ENCODE results near the gene ZMYM2.

The ZMYM2 gene

DNA sequence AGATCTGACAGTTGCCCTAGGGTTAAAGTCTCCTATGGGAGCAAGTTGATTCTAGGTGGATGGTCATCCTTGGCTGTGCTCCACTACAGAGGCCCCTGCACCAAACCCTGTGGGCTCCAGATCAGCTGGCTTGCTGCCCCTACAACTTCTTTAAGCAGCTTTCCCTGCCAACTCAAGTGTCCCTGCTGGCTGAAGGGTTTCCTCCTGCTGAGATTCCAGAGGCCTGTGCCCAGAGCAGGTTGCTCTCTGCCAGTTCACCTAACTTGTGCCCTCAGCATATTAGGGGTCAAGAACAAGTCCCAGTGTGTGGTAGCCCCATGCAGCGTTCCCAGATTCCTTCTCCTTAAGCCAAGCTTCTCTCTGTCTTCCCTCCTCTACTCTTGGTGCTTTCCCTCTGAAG, 85.6 kb downstream of the ZMYM2 start:
- no peak overlapping the region for H3K4me3 Mint-ChIP-seq
- no peaks in the 10 kb centered on the region for H3K27me3 Mint-ChIP-seq
- no peaks in the 10 kb centered on the region for H3K9me3 Mint-ChIP-seq
- peaks cover 17% of the 10 kb centered on the region for H3K4me1 Mint-ChIP-seq (ENCODE audit: low read depth)
- intact Hi-C loops (cut with micrococcal nuclease), result no loop called here
- H3K36me3 Mint-ChIP-seq (ENCODE audit: low read depth), result peaks cover 72% of the 10 kb centered on the region
- no peak overlapping the region for H3K27ac Mint-ChIP-seq

DNA sequence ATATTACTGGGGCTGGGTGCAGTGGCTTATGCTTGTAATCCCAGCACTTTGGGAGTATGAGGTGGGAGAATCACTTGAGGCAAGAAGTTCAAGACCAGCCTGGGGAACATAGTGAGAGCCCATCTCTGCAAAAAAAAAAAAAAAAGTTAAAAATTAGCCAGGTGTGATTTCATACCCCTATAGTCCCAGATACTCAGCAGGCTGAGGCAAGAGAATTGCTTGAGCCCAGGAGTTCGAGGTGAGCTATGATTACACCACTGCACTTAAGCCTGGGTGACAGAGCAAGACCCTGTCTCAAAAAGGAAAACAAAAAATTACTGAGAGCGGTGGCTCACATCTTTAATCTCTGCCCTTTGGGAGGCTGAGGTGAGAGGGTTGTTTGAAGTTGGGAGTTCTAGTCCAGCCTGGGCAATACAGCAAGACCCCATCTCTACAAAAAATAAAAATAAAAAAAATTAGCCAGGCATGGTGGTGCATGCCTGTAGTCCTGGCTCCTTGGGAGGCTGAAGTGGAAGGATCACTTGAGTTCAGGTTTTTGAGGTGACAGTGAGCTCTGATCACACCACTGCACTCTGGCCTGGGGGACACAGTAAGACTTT, 87.5 kb downstream of the ZMYM2 start:
- intact Hi-C loops (cut with micrococcal nuclease), result no loop called here
- H3K9me3 Mint-ChIP-seq, result no peaks in the 10 kb centered on the region

GRCh38 chr13:20049558-20050473, 91.3 kb downstream of the ZMYM2 start:
- Mint-ChIP-seq H3K9me3 (no peaks in the 10 kb centered on the region), H3K4me3 (no peak overlapping the region), H3K27ac (peak overlapping the region; percentile 63), H3K4me1 (ENCODE audit: low read depth) (peaks cover 13% of the 10 kb centered on the region), H3K27me3 (no peaks in the 10 kb centered on the region), H3K36me3 (ENCODE audit: low read depth) (peaks cover 49% of the 10 kb centered on the region)
- intact Hi-C loops (cut with micrococcal nuclease), result no loop called here

More for the DNA sequence above, 87.5 kb downstream of the ZMYM2 start:
- H3K4me3 Mint-ChIP-seq, result no peak overlapping the region
- H3K27me3 Mint-ChIP-seq, result no peaks in the 10 kb centered on the region
- H3K4me1 Mint-ChIP-seq (ENCODE audit: low read depth), result peaks cover 13% of the 10 kb centered on the region
- no peak overlapping the region for H3K27ac Mint-ChIP-seq
- H3K36me3 Mint-ChIP-seq (ENCODE audit: low read depth), result peaks cover 53% of the 10 kb centered on the region

- no peak overlapping the region for H3K4me3 Mint-ChIP-seq
- H3K36me3 Mint-ChIP-seq (ENCODE audit: low read depth), result peaks cover 57% of the 10 kb centered on the region
- no peaks in the 10 kb centered on the region for H3K27me3 Mint-ChIP-seq
- intact Hi-C loops (cut with micrococcal nuclease), result no loop called here
- H3K9me3 Mint-ChIP-seq, result no peaks in the 10 kb centered on the region
- H3K27ac Mint-ChIP-seq, result no peak overlapping the region
- H3K4me1 Mint-ChIP-seq (ENCODE audit: low read depth), result peaks cover 13% of the 10 kb centered on the region
These were observed 92.8 kb downstream of the ZMYM2 start for GRCh38 chr13:20051366-20051765.

DNA sequence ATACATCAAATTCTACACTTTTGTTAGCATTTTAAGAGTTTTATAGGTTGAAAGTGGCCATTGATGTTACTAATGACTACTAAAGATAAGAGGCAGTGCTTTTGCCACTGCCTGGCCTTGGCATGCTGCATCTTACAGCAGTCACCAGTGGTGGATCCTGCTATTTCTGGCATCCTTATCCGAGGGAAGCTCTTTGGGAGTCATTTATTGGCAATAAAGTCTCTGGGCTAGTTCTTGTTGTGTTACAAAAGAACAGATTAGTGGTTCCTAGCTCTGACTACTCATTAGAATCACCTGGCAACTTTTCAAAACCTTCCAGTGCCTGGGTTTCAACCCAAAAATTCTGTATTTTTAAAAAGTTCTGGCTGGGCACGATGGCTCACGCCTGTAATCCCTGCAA, 94.5 kb downstream of the ZMYM2 start:
- H3K4me3 Mint-ChIP-seq, result no peak overlapping the region
- H3K27me3 Mint-ChIP-seq, result no peaks in the 10 kb centered on the region
- H3K36me3 Mint-ChIP-seq (ENCODE audit: low read depth), result peaks cover 69% of the 10 kb centered on the region
- H3K27ac Mint-ChIP-seq, result no peak overlapping the region
- intact Hi-C loops (cut with micrococcal nuclease), result no loop called here
- peaks cover 13% of the 10 kb centered on the region for H3K4me1 Mint-ChIP-seq (ENCODE audit: low read depth)
- H3K9me3 Mint-ChIP-seq, result no peaks in the 10 kb centered on the region

DNA sequence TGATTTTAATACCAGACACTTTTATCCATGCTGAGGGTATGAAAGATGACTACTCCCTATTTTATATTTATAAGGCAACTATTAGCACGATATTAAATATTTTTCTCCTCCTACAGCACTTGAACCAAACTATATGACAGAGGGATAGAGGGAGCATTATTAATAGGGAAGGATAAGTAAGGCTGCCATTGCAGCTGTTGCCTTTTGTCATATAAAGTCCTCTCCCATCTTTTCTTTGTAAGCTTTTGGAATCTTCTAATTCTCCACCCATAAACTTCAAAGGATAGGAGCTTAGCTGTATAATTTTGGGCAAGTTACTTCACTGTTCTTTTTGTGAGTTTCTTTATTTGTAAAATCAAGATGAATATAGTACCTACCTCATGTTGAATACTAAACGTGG, 95.4 kb downstream of the ZMYM2 start:
- H3K4me1 Mint-ChIP-seq (ENCODE audit: low read depth), result peaks cover 7% of the 10 kb centered on the region
- no peaks in the 10 kb centered on the region for H3K27me3 Mint-ChIP-seq
- no peak overlapping the region for H3K27ac Mint-ChIP-seq
- intact Hi-C loops (cut with micrococcal nuclease), result no loop called here
- no peaks in the 10 kb centered on the region for H3K9me3 Mint-ChIP-seq
- peaks cover 73% of the 10 kb centered on the region for H3K36me3 Mint-ChIP-seq (ENCODE audit: low read depth)
- H3K4me3 Mint-ChIP-seq, result no peak overlapping the region

DNA sequence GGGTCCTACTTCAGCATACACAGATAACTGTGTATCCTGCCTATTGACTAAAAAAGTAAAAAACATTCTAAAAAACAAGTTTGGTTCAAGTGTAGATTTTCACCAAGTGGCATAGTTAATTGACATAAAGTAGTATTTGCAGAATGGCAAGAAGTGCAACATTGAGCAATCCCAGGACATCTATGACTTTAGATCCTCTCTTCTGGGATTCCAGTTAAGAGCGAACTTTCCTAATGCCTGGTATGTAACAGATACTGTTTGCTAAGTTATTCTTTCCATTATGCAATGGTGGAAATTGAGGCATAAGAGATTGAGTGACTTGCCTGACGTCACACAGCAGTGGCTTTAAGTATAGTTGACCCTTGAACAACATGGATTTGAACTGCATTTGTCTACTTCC, 96.1 kb downstream of the ZMYM2 start:
- Mint-ChIP-seq H3K4me3 (no peak overlapping the region), H3K36me3 (ENCODE audit: low read depth) (peaks cover 78% of the 10 kb centered on the region), H3K27me3 (no peaks in the 10 kb centered on the region), H3K27ac (no peak overlapping the region), H3K4me1 (ENCODE audit: low read depth) (peaks cover 2% of the 10 kb centered on the region), H3K9me3 (no peaks in the 10 kb centered on the region)
- intact Hi-C loops (cut with micrococcal nuclease), result no loop called here

- H3K27ac Mint-ChIP-seq, result no peak overlapping the region
- no peaks in the 10 kb centered on the region for H3K4me1 Mint-ChIP-seq (ENCODE audit: low read depth)
- H3K9me3 Mint-ChIP-seq, result no peaks in the 10 kb centered on the region
- H3K36me3 Mint-ChIP-seq (ENCODE audit: low read depth), result peaks cover 91% of the 10 kb centered on the region
- intact Hi-C loops (cut with micrococcal nuclease), result no loop called here
- no peak overlapping the region for H3K4me3 Mint-ChIP-seq
- no peaks in the 10 kb centered on the region for H3K27me3 Mint-ChIP-seq
These were observed 98.7 kb downstream of the ZMYM2 start for GRCh38 chr13:20057214-20057613.

GRCh38 chr13:20057963-20058362, 99.4 kb downstream of the ZMYM2 start:
- Mint-ChIP-seq H3K27me3 (no peaks in the 10 kb centered on the region), H3K4me1 (ENCODE audit: low read depth) (no peaks in the 10 kb centered on the region), H3K36me3 (ENCODE audit: low read depth) (peaks cover 89% of the 10 kb centered on the region), H3K9me3 (no peaks in the 10 kb centered on the region), H3K4me3 (no peak overlapping the region), H3K27ac (no peak overlapping the region)
- intact Hi-C loops (cut with micrococcal nuclease), result loop anchor here (2.0 kb wide), 1 partner anchor 105 kb away; no protein-coding TSS in a partner anchor

DNA sequence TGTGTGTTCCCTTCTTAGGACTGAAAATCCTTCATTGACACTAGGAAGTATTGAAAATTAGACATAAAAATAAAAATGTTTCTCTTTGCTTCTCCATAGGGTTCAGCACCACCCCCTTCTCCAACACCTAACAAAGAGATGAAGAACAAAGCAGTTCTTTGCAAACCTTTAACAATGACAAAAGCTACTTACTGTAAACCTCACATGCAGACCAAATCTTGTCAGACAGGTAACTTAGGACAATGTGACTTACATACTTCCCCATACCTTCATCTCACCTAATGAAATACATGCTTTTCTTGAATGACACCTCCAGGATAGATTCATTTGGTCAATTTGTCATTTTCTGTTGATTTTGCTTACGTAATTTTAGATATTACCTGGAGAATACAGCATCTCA, 99.9 kb downstream of the ZMYM2 start:
- no peaks in the 10 kb centered on the region for H3K9me3 Mint-ChIP-seq
- no peaks in the 10 kb centered on the region for H3K4me1 Mint-ChIP-seq (ENCODE audit: low read depth)
- no peaks in the 10 kb centered on the region for H3K27me3 Mint-ChIP-seq
- no peak overlapping the region for H3K27ac Mint-ChIP-seq
- intact Hi-C loops (cut with micrococcal nuclease), result loop anchor here (2.0 kb wide), 1 partner anchor 104 kb away; no protein-coding TSS in a partner anchor
- H3K4me3 Mint-ChIP-seq, result no peak overlapping the region
- peaks cover 89% of the 10 kb centered on the region for H3K36me3 Mint-ChIP-seq (ENCODE audit: low read depth)

GRCh38 chr13:20064128-20064527, 105.6 kb downstream of the ZMYM2 start:
- Mint-ChIP-seq H3K27me3 (no peaks in the 10 kb centered on the region), H3K4me3 (no peak overlapping the region), H3K27ac (no peak overlapping the region), H3K36me3 (ENCODE audit: low read depth) (peaks cover 73% of the 10 kb centered on the region), H3K9me3 (no peaks in the 10 kb centered on the region), H3K4me1 (ENCODE audit: low read depth) (peaks cover 3% of the 10 kb centered on the region)
- intact Hi-C loops (cut with micrococcal nuclease), result no loop called here

GRCh38 chr13:20065516-20065915, 107.0 kb downstream of the ZMYM2 start:
- H3K27ac Mint-ChIP-seq, result no peak overlapping the region
- H3K4me1 Mint-ChIP-seq (ENCODE audit: low read depth), result peaks cover 11% of the 10 kb centered on the region
- H3K9me3 Mint-ChIP-seq, result no peaks in the 10 kb centered on the region
- no peaks in the 10 kb centered on the region for H3K27me3 Mint-ChIP-seq
- intact Hi-C loops (cut with micrococcal nuclease), result no loop called here
- no peak overlapping the region for H3K4me3 Mint-ChIP-seq
- H3K36me3 Mint-ChIP-seq (ENCODE audit: low read depth), result peaks cover 69% of the 10 kb centered on the region

GRCh38 chr13:20069956-20070355, 111.4 kb downstream of the ZMYM2 start:
- Mint-ChIP-seq H3K27ac (peak overlapping the region; percentile 84), H3K4me1 (ENCODE audit: low read depth) (peaks cover 48% of the 10 kb centered on the region), H3K36me3 (ENCODE audit: low read depth) (peaks cover 75% of the 10 kb centered on the region), H3K9me3 (no peaks in the 10 kb centered on the region), H3K4me3 (no peak overlapping the region), H3K27me3 (no peaks in the 10 kb centered on the region)
- intact Hi-C loops (cut with micrococcal nuclease), result no loop called here

DNA sequence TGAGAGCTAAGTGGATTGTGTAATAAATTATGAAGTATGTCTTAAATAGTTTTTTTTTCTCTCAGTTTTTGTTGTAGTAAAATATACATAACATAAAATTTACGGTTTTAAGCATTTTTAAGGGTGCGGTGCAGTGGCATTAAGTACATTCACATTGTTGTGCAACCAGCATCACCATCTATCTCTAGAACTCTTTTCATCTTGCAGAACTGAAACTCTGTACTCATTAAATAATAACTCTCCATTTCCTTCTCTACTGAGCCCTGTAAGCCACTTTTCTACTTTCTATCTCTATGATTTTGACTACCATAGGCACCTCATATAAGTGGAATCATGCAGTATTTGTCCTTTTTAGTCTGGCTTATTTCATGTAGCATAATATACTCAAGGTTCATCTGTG, 115.2 kb downstream of the ZMYM2 start:
- Mint-ChIP-seq H3K9me3 (no peaks in the 10 kb centered on the region), H3K4me3 (peak overlapping the region; percentile 32), H3K36me3 (ENCODE audit: low read depth) (peaks cover 78% of the 10 kb centered on the region), H3K27me3 (no peaks in the 10 kb centered on the region), H3K4me1 (ENCODE audit: low read depth) (peaks cover 63% of the 10 kb centered on the region), H3K27ac (peak overlapping the region; percentile 80)
- intact Hi-C loops (cut with micrococcal nuclease), result no loop called here
